ENCODE measurements around the gene FLRT2. TPM values are rescaled to one million over a fixed set of nuclear protein-coding genes. Genes with fewer than 3 reads are reported as not detected.

Gene FLRT2
- total RNA-seq (2022; extraction: Qiagen RNA extraction; ENCODE audit: low read depth): 2.4 to 3.3 TPM (median 3.2 TPM) in 5 replicates

DNA sequence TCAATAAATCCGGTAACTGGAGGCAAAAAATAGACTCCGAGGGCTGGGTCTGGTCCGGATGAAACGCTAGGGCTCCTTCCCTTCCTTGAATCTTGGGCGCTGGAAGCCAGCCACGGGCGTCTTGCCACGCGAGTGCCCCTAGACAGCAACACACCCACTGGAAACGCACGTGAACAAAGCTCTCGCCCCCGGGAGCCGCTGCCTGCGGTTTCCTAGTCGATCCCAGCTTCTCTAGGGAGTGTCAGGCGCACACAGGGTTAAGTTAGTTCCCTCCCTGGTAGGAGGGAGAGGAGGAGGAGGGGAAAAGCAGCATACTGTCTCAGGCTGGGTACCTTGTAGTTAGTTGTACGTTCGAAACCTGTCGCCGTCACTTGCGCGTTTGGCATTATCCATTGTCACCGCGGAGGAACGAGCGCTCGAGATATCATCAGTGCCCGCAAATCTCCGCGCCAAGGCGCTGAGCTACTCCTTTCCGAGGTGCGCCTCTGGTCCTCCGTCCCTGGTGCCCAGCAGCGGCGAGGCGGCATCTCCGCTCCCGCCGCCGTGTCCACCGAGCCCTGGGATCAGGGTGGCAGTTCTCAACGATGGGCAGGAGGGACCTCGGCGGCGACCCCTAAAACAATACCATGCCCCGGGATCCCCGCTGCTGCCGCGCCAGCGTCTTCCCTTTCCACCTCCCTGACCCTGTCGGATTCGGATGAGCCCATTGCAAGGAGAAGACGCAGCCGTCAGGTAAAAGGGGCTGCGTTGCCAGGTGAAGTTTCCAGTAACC is at the start of gene FLRT2:
FLRT2 (plus strand) TSS at position 342 of the 772 bp plus-strand sequence. CDS start 91,371 bp downstream, outside the sequence.

All from A549 treated with ZK216348 at 1 μM for 4 hours (cell line).